ENCODE measurements around the gene NASP.

NASP gene

GRCh38 chr1:45621501-45621836, 37.6 kb downstream of the NASP start:
- no peak for DNase-seq

GRCh38 chr1:45621895-45622523, 38.2 kb downstream of the NASP start:
- no peak for DNase-seq

GRCh38 chr1:45622524-45623394, 38.9 kb downstream of the NASP start:
- DNase-seq, result no peak

- no peak for DNase-seq
These were observed 40.1 kb downstream of the NASP start, which contains the start of gene CCDC17 for GRCh38 chr1:45623972-45624371. Gene CCDC17 (minus strand): TSS chr1:45624054. CDS start chr1:45623909, 145 bp downstream.

GRCh38 chr1:45629035-45629434, 45.2 kb downstream of the NASP start:
- no peak for DNase-seq

GRCh38 chr1:45630429-45630828, 46.6 kb downstream of the NASP start:
- no peak for DNase-seq

- no peak for DNase-seq
These were observed 51.4 kb downstream of the NASP start for GRCh38 chr1:45635211-45635610.

- no peak for DNase-seq
These were observed 56.5 kb downstream of the NASP start for GRCh38 chr1:45640293-45640692.

GRCh38 chr1:45643321-45643720, 59.5 kb downstream of the NASP start:
- DNase-seq, result no peak

GRCh38 chr1:45643978-45644377, 60.1 kb downstream of the NASP start:
- DNase-seq, result no peak

GRCh38 chr1:45644661-45645060, 60.8 kb downstream of the NASP start:
- DNase-seq, result no peak

- no peak for DNase-seq
These were observed 63.6 kb downstream of the NASP start for GRCh38 chr1:45647248-45648021.

- peak; percentile 78 for DNase-seq
These were observed 70.9 kb downstream of the NASP start for GRCh38 chr1:45654540-45655280.

- no peak for DNase-seq
These were observed 72.9 kb downstream of the NASP start for GRCh38 chr1:45656573-45657226.

GRCh38 chr1:45658171-45658570, 74.3 kb downstream of the NASP start:
- no peak for DNase-seq

- DNase-seq, result no peak
These were observed 75.4 kb downstream of the NASP start for GRCh38 chr1:45659222-45659621.

- no peak for DNase-seq
These were observed 76.5 kb downstream of the NASP start for GRCh38 chr1:45660336-45660735.

- DNase-seq, result no peak
These were observed 83.0 kb downstream of the NASP start for GRCh38 chr1:45666836-45667235.

- DNase-seq, result no peak
These were observed 83.7 kb downstream of the NASP start for GRCh38 chr1:45667321-45668111.
